Neural cell (in vitro differentiated cells): ENCODE data around the gene COMMD9. TPM values are rescaled to one million over a fixed set of nuclear protein-coding genes. Genes with fewer than 3 reads are reported as not detected.

ENCODE experiments used
- H2AFZ ChIP-seq: fragments of 200-600, 300-800 bp; sonication (generic), shearing (Covaris generic); 2 replicates; pipeline ENCODE4 v1.6.0; 2014; ENCODE audit warnings: low read depth, mild to moderate bottlenecking, antibody characterized with exemption, low read length, moderate library complexity
- H3F3A ChIP-seq: fragments of 200-600 bp; shearing (Covaris generic); 2 replicates; pipeline ENCODE4 v1.6.1; 2016; ENCODE audit warnings: mild to moderate bottlenecking, moderate library complexity, mixed read lengths, antibody characterized with exemption, low read length; ENCODE audit not compliant: insufficient read depth, poor library complexity, severe bottlenecking
- H3K27ac ChIP-seq: fragments of 200-600, 300-800 bp; sonication (generic), shearing (Covaris generic); 2 replicates; pipeline ENCODE4 v1.5.1; 2014; ENCODE audit warnings: mild to moderate bottlenecking, low read length, moderate library complexity
- H3K27me3 ChIP-seq: fragments of 300-800, 200-600 bp; sonication (generic), shearing (Covaris generic); 2 replicates; pipeline ENCODE4 v1.6.0; 2014; ENCODE audit warnings: mild to moderate bottlenecking, low read depth, low read length, moderate library complexity; ENCODE audit not compliant: insufficient read depth
- H3K36me3 ChIP-seq: fragments of 300-800, 200-600 bp; sonication (generic), shearing (Covaris generic); 2 replicates; pipeline ENCODE4 v1.5.1; 2014; ENCODE audit warnings: mild to moderate bottlenecking, antibody characterized with exemption, low read length, moderate library complexity; ENCODE audit not compliant: insufficient read depth
- H3K4me2 ChIP-seq: fragments of 300-800, 200-600 bp; sonication (generic), shearing (Covaris generic); 2 replicates; pipeline ENCODE4 v1.6.0; 2014; ENCODE audit warnings: mild to moderate bottlenecking, low read length
- H3K4me3 ChIP-seq: fragments of 300-800, 200-600 bp; sonication (generic), shearing (Covaris generic); 2 replicates; pipeline ENCODE4 v1.5.1; 2014; ENCODE audit warnings: mild to moderate bottlenecking, low read length, moderate library complexity
- H3K79me2 ChIP-seq: fragments of 200-600 bp; shearing (Covaris generic); replicated peaks from 2 replicates; pipeline ENCODE4 v1.6.0; 2014; ENCODE audit warnings: mild to moderate bottlenecking, low read length, moderate library complexity; ENCODE audit not compliant: insufficient read depth
- H3K9ac ChIP-seq: fragments of 300-800, 200-600 bp; sonication (generic), shearing (Covaris generic); 2 replicates; pipeline ENCODE4 v1.6.1; 2016; ENCODE audit warnings: mild to moderate bottlenecking, low read length, mixed read lengths
- H3K9me2 ChIP-seq: fragments of 200-600 bp; shearing (Covaris generic); 2 replicates; pipeline ENCODE4 v1.6.1; 2016; ENCODE audit warnings: mild to moderate bottlenecking, low read length, mixed read lengths; ENCODE audit not compliant: insufficient read depth
- H3K9me3 ChIP-seq: fragments of 200-600, 300-800 bp; sonication (generic), shearing (Covaris generic); 2 replicates; pipeline ENCODE4 v1.6.1; 2016; ENCODE audit warnings: mild to moderate bottlenecking, mixed run types, low read length, moderate library complexity, mixed read lengths
- H4K20me1 ChIP-seq: fragments of 200-600 bp; shearing (Covaris generic); 2 replicates; pipeline ENCODE4 v1.6.1; 2016; ENCODE audit warnings: mild to moderate bottlenecking, mixed run types; ENCODE audit not compliant: insufficient read depth
- EP300 ChIP-seq: fragments of 450-650 bp; conservative IDR thresholded peaks from 2 replicates; pipeline ENCODE4 v1.6.1; 2014; ENCODE audit warnings: antibody characterized with exemption, mild to moderate bottlenecking, moderate library complexity; ENCODE audit not compliant: poor library complexity, severe bottlenecking
- EZH2 ChIP-seq: fragments of 200-600, 300-800 bp; shearing (Covaris generic), sonication (generic); IDR thresholded peaks from 2 replicates; pipeline ENCODE4 v1.6.1; 2014; ENCODE audit warnings: antibody characterized with exemption, low read length, borderline replicate concordance, mild to moderate bottlenecking; ENCODE audit not compliant: insufficient read depth, poor library complexity, severe bottlenecking
- MXI1 ChIP-seq: fragments of 450-650 bp; conservative IDR thresholded peaks from 2 replicates; pipeline ENCODE4 v1.6.1; 2014; ENCODE audit warnings: antibody characterized with exemption, mild to moderate bottlenecking; ENCODE audit not compliant: poor library complexity, severe bottlenecking
- POLR2AphosphoS5 ChIP-seq: IDR thresholded peaks from 2 replicates; pipeline ENCODE4 v1.6.1; 2012
- RAD21 ChIP-seq: fragments of 450-650 bp; conservative IDR thresholded peaks from 2 replicates; pipeline ENCODE4 v1.6.1; 2014; ENCODE audit warnings: antibody characterized with exemption, mild to moderate bottlenecking, moderate library complexity
- SMC3 ChIP-seq: fragments of 450-650 bp; conservative IDR thresholded peaks from 2 replicates; pipeline ENCODE4 v1.6.1; 2014; ENCODE audit warnings: antibody characterized with exemption, mild to moderate bottlenecking, moderate library complexity; ENCODE audit not compliant: poor library complexity
- TAF1 ChIP-seq: IDR thresholded peaks from 2 replicates; pipeline ENCODE4 v1.6.1; 2012; ENCODE audit warnings: low read depth
- polyA plus RNA-seq: library from polyadenylated mRNA; depleted of rRNA; stranded (reverse); fragments of >200 nt; gene quantifications from 2 replicates; pipeline ENCODE4 v1.2.3, GENCODE V29; 2014
- TF ChIP-seq, protein P1 (sequence below): fragments of 450-650 bp; IDR thresholded peaks from 2 replicates; pipeline ENCODE4 v1.5.1; 2014; ENCODE audit warnings: antibody characterized with exemption, mild to moderate bottlenecking, moderate library complexity; ENCODE audit not compliant: poor library complexity, severe bottlenecking
- TF ChIP-seq, protein P2 (sequence below): IDR thresholded peaks from 2 replicates; pipeline ENCODE4 v1.6.1; 2012; ENCODE audit warnings: borderline replicate concordance

The COMMD9 gene
- polyA plus RNA-seq, 1 donor from 2014 or later, result 119 TPM

DNA sequence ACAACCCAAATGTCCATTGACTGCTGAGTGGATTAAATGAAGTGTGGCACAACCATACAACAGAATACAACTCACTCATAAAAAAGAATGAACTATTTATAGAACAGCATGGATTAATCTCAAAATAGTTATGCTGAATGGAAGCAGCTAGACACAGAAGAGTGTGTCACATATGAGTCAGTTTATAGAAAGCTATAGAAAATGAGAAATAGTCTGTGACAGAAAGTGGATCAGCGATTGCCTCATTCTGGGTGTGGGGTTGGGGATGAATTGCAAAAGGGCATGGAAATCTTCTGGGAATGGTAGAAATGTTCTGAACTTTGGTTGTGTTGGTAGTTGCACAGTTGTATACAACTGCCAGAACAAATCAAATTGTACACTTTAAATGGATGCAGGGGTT, 44.2 kb upstream of the COMMD9 start:
- no peak overlapping the region for H3K4me2 ChIP-seq
- no peak overlapping the region for H3K27ac ChIP-seq
- H3K9me2 ChIP-seq, result no peaks in the 10 kb centered on the region
- no peaks in the 10 kb centered on the region for H3K27me3 ChIP-seq
- no peaks in the 10 kb centered on the region for H3K79me2 ChIP-seq
- H3K4me3 ChIP-seq, result no peak overlapping the region
- H3K9ac ChIP-seq, result no peak overlapping the region
- no peak for TF ChIP-seq TAF1
- no peak for TF ChIP-seq EZH2
- TF ChIP-seq MXI1, result no peak
- TF ChIP-seq, protein P1, sequence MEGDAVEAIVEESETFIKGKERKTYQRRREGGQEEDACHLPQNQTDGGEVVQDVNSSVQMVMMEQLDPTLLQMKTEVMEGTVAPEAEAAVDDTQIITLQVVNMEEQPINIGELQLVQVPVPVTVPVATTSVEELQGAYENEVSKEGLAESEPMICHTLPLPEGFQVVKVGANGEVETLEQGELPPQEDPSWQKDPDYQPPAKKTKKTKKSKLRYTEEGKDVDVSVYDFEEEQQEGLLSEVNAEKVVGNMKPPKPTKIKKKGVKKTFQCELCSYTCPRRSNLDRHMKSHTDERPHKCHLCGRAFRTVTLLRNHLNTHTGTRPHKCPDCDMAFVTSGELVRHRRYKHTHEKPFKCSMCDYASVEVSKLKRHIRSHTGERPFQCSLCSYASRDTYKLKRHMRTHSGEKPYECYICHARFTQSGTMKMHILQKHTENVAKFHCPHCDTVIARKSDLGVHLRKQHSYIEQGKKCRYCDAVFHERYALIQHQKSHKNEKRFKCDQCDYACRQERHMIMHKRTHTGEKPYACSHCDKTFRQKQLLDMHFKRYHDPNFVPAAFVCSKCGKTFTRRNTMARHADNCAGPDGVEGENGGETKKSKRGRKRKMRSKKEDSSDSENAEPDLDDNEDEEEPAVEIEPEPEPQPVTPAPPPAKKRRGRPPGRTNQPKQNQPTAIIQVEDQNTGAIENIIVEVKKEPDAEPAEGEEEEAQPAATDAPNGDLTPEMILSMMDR, result no peak
- no peak for TF ChIP-seq POLR2AphosphoS5
- TF ChIP-seq RAD21, result no peak
- no peak for TF ChIP-seq EP300
- TF ChIP-seq, protein P2, sequence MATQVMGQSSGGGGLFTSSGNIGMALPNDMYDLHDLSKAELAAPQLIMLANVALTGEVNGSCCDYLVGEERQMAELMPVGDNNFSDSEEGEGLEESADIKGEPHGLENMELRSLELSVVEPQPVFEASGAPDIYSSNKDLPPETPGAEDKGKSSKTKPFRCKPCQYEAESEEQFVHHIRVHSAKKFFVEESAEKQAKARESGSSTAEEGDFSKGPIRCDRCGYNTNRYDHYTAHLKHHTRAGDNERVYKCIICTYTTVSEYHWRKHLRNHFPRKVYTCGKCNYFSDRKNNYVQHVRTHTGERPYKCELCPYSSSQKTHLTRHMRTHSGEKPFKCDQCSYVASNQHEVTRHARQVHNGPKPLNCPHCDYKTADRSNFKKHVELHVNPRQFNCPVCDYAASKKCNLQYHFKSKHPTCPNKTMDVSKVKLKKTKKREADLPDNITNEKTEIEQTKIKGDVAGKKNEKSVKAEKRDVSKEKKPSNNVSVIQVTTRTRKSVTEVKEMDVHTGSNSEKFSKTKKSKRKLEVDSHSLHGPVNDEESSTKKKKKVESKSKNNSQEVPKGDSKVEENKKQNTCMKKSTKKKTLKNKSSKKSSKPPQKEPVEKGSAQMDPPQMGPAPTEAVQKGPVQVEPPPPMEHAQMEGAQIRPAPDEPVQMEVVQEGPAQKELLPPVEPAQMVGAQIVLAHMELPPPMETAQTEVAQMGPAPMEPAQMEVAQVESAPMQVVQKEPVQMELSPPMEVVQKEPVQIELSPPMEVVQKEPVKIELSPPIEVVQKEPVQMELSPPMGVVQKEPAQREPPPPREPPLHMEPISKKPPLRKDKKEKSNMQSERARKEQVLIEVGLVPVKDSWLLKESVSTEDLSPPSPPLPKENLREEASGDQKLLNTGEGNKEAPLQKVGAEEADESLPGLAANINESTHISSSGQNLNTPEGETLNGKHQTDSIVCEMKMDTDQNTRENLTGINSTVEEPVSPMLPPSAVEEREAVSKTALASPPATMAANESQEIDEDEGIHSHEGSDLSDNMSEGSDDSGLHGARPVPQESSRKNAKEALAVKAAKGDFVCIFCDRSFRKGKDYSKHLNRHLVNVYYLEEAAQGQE, result no peak
- no peak for TF ChIP-seq SMC3
- H4K20me1 ChIP-seq, result no peaks in the 10 kb centered on the region
- H3K36me3 ChIP-seq, result no peaks in the 10 kb centered on the region
- no peak overlapping the region for H2AFZ ChIP-seq
- no peaks in the 10 kb centered on the region for H3F3A ChIP-seq
- H3K9me3 ChIP-seq, result no peaks in the 10 kb centered on the region

DNA sequence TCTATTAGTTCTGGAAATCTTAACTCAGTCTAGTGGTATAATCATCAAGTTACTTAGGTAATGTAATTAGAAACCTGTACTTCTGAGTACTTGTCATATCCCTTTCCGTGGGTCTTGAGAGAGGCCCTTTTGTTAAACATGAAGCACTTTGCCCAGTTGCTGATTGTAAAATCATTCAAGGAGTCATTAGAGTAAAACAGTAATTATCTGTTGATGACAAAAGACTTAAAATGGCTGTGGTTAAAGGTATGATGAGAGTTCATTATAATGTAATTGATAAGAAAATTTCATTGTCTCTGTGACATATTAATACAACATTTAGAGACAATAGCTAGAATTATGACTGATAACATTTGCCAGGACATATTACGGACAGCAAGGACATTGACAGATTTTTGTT, 41.2 kb upstream of the COMMD9 start:
- H3K4me3 ChIP-seq, result no peak overlapping the region
- no peaks in the 10 kb centered on the region for H3K27me3 ChIP-seq
- no peaks in the 10 kb centered on the region for H4K20me1 ChIP-seq
- H3K9me3 ChIP-seq, result no peaks in the 10 kb centered on the region
- H3K4me2 ChIP-seq, result no peak overlapping the region
- no peaks in the 10 kb centered on the region for H3K79me2 ChIP-seq
- H3K36me3 ChIP-seq, result no peaks in the 10 kb centered on the region
- no peaks in the 10 kb centered on the region for H3K9me2 ChIP-seq
- no peak overlapping the region for H2AFZ ChIP-seq
- no peak overlapping the region for H3K27ac ChIP-seq
- no peak overlapping the region for H3K9ac ChIP-seq
- TF ChIP-seq SMC3 (no peak), MXI1 (no peak), EZH2 (no peak), TAF1 (no peak)
- TF ChIP-seq, protein P1, result no peak
- H3F3A ChIP-seq, result no peaks in the 10 kb centered on the region
